AG10803 (cell line): ENCODE data around the gene GNGT2.

Experiments
- DNase-seq: peaks from one replicate; pipeline ENCODE4 v3.0.0; 2010; ENCODE audit warnings: low read depth
- H3K4me3 ChIP-seq: 2 replicates; pipeline ENCODE4 v1.5.1; 2011; ENCODE audit warnings: mild to moderate bottlenecking, low read length, control low read depth
- TF ChIP-seq, protein P1 (sequence below): conservative IDR thresholded peaks from 2 replicates; pipeline ENCODE4 v1.5.1; 2011; ENCODE audit warnings: mild to moderate bottlenecking, low read length, control low read depth, inconsistent platforms

Gene GNGT2

DNA sequence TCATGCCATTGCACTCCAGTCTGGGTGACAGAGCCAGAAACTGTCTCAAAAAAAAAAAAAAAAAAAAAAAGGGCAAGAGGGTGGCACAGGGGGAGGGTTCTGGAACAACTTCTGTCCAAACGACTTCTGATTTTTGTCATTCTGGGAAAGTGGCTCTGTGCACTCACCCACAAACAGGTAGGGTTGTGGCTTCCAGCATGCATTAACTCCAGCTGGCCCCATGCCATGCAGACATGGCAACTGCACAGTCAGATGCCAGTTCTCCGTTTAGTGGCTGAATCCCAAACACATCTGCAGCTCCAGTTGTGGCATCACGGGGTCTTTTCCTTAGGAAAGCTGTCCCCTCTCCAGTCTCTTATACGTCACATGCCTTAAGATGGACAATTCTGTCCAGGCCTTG is 47.5 kb downstream of the GNGT2 start:
- no peak for DNase-seq
- TF ChIP-seq, protein P1, sequence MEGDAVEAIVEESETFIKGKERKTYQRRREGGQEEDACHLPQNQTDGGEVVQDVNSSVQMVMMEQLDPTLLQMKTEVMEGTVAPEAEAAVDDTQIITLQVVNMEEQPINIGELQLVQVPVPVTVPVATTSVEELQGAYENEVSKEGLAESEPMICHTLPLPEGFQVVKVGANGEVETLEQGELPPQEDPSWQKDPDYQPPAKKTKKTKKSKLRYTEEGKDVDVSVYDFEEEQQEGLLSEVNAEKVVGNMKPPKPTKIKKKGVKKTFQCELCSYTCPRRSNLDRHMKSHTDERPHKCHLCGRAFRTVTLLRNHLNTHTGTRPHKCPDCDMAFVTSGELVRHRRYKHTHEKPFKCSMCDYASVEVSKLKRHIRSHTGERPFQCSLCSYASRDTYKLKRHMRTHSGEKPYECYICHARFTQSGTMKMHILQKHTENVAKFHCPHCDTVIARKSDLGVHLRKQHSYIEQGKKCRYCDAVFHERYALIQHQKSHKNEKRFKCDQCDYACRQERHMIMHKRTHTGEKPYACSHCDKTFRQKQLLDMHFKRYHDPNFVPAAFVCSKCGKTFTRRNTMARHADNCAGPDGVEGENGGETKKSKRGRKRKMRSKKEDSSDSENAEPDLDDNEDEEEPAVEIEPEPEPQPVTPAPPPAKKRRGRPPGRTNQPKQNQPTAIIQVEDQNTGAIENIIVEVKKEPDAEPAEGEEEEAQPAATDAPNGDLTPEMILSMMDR, result no peak
- H3K4me3 ChIP-seq, result no peak overlapping the region

DNA sequence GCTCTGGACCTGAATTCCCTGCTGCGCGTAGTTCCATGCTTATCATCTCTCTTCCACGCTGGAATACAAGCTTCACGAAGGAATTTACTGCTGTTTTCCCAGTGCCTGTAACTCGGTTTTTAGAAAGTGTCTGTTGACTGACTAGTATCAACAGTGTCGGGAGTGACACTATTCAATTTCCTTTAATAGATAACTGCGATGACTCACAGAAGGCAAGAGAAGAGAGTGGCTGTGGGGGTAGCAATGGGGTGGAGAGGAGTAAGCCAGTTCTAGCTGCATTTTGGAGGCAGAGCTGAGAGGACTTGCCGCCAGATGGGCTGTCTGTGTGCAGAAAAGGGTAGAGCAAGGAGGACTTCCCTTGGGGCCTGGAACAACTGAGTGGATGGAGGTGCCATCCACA is 52.6 kb downstream of the GNGT2 start:
- TF ChIP-seq, protein P1, result no peak
- no peak overlapping the region for H3K4me3 ChIP-seq
- no peak for DNase-seq

DNA sequence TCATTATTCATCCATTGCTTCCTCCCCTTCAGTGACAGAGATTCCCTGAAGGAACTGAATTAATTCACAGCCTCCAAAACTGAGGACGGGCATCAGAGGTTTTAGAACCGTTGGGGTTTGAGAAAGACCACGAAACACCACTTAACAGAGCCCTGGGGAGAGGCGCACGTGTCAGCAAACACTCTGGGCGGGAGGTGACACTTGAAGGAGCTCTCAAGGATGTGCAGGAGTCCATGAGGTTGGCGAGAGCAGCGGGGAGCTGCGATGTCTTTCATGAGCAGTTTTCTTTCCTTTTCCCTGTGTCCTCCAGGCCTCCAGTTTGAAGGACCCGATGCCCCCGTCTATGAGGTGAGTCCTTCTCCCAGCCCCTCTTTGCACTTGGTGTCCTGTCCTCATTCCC is 54.1 kb downstream of the GNGT2 start:
- no peak for DNase-seq
- H3K4me3 ChIP-seq, result no peak overlapping the region
- TF ChIP-seq, protein P1, result no peak
